ENCODE results near the gene PHLDB1.
A peak's percentile ranks its signal among the peaks of the same experiment; 100 is the strongest.
"Not testable (repeated sequence)": the region's sequence is repeated elsewhere in the genome, so short reads cannot be mapped to it uniquely, and the experiment has no call there.

The PHLDB1 gene

DNA sequence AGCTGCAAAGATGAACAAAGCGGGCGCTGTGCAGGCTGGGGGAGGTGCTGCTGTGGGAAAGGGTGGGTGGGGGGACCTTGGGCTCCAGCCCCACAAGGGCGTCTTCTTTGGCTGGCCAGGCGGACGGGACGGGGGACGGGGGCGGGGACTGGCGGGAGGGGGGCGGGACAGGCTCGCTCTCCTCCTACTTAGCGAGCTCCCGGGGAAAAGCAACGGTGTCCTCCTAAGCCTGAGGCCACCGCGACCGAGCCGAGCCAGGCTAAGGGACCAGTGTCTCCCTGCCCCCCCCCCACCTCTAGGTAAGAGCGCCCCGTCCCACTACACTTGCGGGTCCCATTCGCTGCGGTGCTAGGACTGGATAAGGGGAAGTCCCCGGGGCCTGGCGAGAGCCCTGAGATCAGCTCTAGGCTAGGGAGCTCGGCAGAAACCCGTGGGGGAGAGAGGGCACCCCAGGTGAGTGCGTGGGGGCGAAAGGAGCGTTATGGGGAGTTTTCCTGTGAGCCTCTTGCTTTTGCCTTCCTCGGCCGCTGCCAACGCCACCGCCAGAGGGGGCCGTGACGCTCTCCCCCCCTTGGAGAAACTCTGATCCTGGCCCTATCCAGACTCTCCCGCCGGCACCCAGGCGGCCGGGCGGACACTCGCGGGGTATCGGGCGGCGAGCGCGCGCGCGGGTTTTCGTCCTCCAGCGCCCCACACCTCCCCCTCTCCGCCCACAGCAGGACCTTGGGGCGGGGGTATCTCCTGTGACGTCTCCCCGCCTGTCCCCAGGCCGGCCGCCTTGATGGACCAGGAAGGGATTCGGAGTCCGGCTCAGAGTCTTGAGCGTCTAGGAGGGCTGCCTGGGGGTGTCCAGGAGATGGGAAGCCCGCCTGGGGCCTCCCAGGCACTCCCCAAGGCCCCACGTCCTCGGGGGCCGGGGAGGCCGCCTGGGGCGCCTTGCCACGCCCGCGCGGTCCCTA lies at the start of gene PHLDB1:
Gene PHLDB1, plus strand, starts transcription at position 215 of the 959 bp plus-strand sequence. CDS start 6,222 bp downstream, outside the sequence.
- peak; percentile 92 for DNase-seq (ENCODE audit: low spot score)

DNA sequence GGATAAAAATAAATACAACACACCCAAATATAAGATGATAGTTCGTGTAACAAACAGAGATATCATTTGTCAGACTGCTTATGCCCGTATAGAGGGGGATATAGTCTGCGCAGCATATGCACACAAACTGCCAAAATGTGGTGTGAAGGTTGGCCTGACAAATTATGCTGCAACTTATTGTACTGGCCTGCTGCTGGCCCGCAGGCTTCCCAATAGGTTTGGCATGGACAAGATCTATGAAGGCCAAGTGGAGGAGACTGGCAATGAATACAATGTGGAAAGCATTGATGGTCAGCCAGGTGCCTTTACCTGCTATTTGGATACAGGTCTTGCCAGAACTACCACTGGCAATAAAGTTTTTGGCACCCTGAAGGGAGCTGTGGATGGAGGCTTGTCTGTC lies 46.6 kb upstream of the PHLDB1 start:
- TF ChIP-seq, protein P1, sequence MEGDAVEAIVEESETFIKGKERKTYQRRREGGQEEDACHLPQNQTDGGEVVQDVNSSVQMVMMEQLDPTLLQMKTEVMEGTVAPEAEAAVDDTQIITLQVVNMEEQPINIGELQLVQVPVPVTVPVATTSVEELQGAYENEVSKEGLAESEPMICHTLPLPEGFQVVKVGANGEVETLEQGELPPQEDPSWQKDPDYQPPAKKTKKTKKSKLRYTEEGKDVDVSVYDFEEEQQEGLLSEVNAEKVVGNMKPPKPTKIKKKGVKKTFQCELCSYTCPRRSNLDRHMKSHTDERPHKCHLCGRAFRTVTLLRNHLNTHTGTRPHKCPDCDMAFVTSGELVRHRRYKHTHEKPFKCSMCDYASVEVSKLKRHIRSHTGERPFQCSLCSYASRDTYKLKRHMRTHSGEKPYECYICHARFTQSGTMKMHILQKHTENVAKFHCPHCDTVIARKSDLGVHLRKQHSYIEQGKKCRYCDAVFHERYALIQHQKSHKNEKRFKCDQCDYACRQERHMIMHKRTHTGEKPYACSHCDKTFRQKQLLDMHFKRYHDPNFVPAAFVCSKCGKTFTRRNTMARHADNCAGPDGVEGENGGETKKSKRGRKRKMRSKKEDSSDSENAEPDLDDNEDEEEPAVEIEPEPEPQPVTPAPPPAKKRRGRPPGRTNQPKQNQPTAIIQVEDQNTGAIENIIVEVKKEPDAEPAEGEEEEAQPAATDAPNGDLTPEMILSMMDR (IDR thresholded peaks at IDR 0.05) = no peak
- no peak overlapping the region for H3K4me3 ChIP-seq
- H3K27ac ChIP-seq = no peak overlapping the region
- DNase-seq (ENCODE audit: low spot score) = peak; percentile 50

More for the DNA sequence above, at the start of gene PHLDB1:
- Histone ChIP-seq H3K4me3 (peak within 1 kb of the TSS; percentile 90), H3K27ac (peak within 1 kb of the TSS; percentile 98)
- TF ChIP-seq, protein P1 (IDR thresholded peaks at IDR 0.05) = no peak

DNA sequence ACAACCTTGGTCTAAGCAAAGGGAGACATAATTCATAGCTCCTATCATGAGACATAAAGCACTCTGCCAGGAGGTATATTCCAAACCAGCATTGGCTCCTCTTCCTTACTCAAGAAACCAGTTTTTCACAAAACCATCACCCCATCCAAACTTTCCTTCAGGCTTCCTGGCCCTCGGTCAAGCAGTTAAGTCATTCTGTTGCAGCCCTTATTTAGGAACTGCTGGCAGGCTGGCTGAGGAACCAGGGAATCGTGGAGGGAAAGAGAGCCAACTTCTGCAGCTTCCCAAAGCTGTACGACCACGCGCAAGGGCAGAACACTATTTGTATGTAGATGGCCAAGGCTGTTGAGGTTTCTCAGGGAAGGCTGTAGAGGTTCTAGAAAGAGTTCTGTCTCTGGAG lies 42.4 kb upstream of the PHLDB1 start:
- peak; percentile 75 for DNase-seq (ENCODE audit: low spot score)
- TF ChIP-seq, protein P1 (IDR thresholded peaks at IDR 0.05) = no peak
- Histone ChIP-seq H3K4me3 (peak overlapping the region; percentile 69), H3K27ac (peak overlapping the region; percentile 82 to 84)

DNA sequence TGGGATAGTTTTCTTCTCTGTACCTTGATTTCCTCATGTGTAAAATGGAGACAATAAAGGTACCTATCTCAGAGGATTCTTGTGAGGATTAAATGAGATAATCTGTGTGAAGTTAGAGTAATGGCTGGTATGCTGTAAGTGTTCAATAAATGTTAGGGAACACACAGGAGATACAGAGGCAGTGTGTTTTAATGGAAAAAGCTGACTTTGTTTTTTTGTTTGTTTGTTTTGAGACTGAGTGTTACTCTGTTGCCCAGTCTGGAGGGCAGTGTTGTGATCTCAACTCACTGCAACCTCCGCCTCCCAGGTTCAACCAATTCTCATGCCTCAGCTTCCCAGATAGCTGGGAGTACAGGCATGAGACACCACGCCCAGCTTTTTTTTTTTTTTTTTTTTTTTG lies 37.7 kb upstream of the PHLDB1 start:
- Histone ChIP-seq H3K27ac (no peak overlapping the region), H3K4me3 (no peak overlapping the region)
- TF ChIP-seq, protein P1 (IDR thresholded peaks at IDR 0.05) = no peak
- no peak for DNase-seq (ENCODE audit: low spot score)

DNA sequence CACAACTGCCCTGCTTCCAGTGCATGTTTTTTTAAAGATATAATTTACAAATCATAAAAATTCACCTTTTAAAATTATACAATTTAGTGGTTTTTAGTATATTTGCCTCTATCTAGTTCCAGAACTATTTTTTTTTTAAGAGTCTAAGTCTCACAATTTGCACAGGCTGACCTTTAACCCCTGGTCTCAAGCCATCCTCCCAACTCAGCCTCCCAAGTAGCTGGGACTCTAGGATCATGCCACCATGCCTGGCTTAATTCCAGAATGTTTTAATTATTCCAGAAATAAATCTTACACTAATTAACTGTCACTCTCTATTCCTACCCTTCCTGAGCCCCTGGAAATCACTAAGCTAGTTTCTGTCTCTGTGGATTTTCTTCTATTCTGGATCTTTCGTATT lies 36.6 kb upstream of the PHLDB1 start:
- H3K4me3 ChIP-seq = no peak overlapping the region

DNA sequence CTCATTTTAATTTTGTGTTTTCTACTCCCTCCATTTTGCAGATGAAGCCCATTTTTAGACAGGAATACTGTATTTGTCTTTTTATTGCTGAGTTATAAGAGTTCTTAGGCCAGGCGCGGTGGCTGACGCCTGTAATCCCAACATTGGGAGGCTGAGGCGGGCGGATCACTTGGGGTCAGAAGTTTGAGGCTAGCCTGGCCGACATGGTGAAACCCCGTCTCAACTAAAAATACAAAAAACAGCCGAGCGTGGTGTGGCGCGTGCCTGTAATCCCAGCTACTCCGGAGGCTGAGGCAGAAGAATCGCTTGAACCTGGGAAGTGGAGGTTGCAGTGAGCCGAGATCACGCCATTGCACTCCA lies 35.7 kb upstream of the PHLDB1 start:
- DNase-seq (ENCODE audit: low spot score) = not testable (repeated sequence)

More for the DNA sequence above, 36.6 kb upstream of the PHLDB1 start:
- TF ChIP-seq, protein P1 (IDR thresholded peaks at IDR 0.05) = no peak
- no peak overlapping the region for H3K27ac ChIP-seq
- no peak for DNase-seq (ENCODE audit: low spot score)

DNA sequence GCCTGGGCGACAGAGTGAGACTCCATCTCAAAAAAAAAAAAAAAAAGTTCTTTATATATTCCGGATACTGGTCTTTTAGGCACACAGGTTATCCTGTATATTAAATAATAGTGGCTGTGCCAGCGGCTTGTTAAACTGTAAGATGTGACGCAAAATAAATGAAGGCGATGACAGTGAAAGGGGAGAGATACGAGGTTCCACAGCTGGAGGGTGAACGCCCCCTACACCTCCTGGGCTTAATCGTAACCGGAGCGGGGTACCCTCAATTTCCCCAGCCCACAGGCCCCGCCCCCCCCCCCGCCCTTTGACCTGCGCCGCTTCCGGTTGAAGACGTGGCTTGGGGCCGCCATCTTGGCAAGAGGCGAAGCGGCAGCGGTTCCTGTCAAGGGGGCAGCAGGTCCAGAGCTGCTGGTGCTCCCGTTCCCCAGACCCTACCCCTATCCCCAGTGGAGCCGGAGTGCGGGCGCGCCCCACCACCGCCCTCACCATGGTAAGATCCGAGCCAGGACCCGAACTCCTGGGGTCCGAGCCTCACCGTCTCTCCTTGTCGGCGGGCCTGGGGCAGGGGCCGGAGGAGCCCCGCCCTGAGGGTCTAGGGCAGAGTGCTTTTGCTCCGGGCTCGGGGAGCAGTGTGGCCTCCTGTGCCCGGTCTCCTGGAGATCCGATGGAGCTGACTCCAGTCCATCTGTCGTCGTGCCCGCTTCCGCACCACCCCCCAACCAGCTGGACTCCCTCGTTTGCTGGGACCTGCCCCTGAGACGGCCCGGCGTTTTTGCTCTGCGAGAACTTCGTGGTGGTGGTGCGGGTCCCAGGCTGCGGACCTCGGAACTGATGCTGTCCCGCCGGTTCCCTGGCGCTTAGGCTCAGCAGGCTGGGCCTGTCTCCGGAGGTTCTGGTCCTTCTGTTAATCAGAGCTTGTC lies 35.1 kb upstream of the PHLDB1 start, which contains the start of gene ARCN1:
Gene ARCN1, plus strand, starts transcription at position 349 of the 920 bp plus-strand sequence. Its CDS starts 139 bp downstream, at position 488.
- peak; percentile 92 for DNase-seq (ENCODE audit: low spot score)
- TF ChIP-seq, protein P1 (IDR thresholded peaks at IDR 0.05) = no peak
- H3K27ac ChIP-seq = peak within 1 kb of the TSS; percentile 99
- H3K4me3 ChIP-seq = peak within 1 kb of the TSS; percentile 94

More for the DNA sequence above, 35.7 kb upstream of the PHLDB1 start:
- Histone ChIP-seq H3K4me3 (peak overlapping the region; percentile 94), H3K27ac (peak overlapping the region; percentile 99)
